HepG2 (cell line): ENCODE measurements around the gene KIF22. TPM values are rescaled to one million over a fixed set of nuclear protein-coding genes. Genes with fewer than 3 reads are reported as not detected.

Source experiments
- ATF7-NPFF ChIP-seq: sonication (generic); formaldehyde crosslinking; IDR thresholded peaks from 2 replicates; pipeline ENCODE4 v1.8.1; 2023; ENCODE audit warnings: mild to moderate bottlenecking, low read depth, missing genetic modification reagents, moderate library complexity
- ELF3 ChIP-seq: IDR thresholded peaks from 2 replicates; pipeline ENCODE4 v1.6.1; 2016; ENCODE audit warnings: missing genetic modification reagents, missing compliant biosample characterization
- ETV6 ChIP-seq: sonication (generic); formaldehyde crosslinking; conservative IDR thresholded peaks from 2 replicates; pipeline ENCODE4 v1.4.0; 2020; ENCODE audit warnings: missing genetic modification reagents
- FOSL2 ChIP-seq: sonication (generic); formaldehyde crosslinking; IDR thresholded peaks from 2 replicates; pipeline ENCODE4 v1.4.0; 2020; ENCODE audit warnings: missing genetic modification reagents
- FOXP1 ChIP-seq, 2 experiments: fragments of 450-650 bp in 1 of 2; IDR thresholded peaks; 2 replicates each; pipeline ENCODE4 v1.6.1; 2017 to 2018; ENCODE audit warnings: antibody characterized with exemption in 1 of 2
- GATA4 ChIP-seq: sonication (generic); IDR thresholded peaks from 2 replicates; pipeline ENCODE4 v1.6.1; 2016; ENCODE audit warnings: antibody characterized with exemption, low read depth, borderline replicate concordance
- GFI1 ChIP-seq: sonication (generic); formaldehyde crosslinking; IDR thresholded peaks from 2 replicates; pipeline ENCODE4 v1.5.0; 2020; ENCODE audit warnings: missing genetic modification reagents, mild to moderate bottlenecking, borderline replicate concordance
- GZF1 ChIP-seq: sonication (generic); formaldehyde crosslinking; IDR thresholded peaks from 2 replicates; pipeline ENCODE4 v1.5.1; 2020; ENCODE audit warnings: mild to moderate bottlenecking, missing genetic modification reagents
- KDM2A ChIP-seq: sonication (generic); formaldehyde crosslinking; IDR thresholded peaks from 2 replicates; pipeline ENCODE4 v1.4.0; 2020; ENCODE audit warnings: low read depth, missing genetic modification reagents, borderline replicate concordance
- MIXL1 ChIP-seq: IDR thresholded peaks from 2 replicates; pipeline ENCODE4 v1.6.1; 2016
- SNAPC2 ChIP-seq: sonication (generic); formaldehyde crosslinking; IDR thresholded peaks from 2 replicates; pipeline ENCODE4 v1.8.1; 2022; ENCODE audit warnings: mild to moderate bottlenecking, missing genetic modification reagents
- ZNF337 ChIP-seq: sonication (generic); formaldehyde crosslinking; IDR thresholded peaks from 2 replicates; pipeline ENCODE4 v1.5.1; 2020; ENCODE audit warnings: missing genetic modification reagents, low read depth, mild to moderate bottlenecking, borderline replicate concordance
- ZNF75D ChIP-seq: sonication (generic); formaldehyde crosslinking; IDR thresholded peaks from 2 replicates; pipeline ENCODE4 v1.8.1; 2023; ENCODE audit warnings: missing genetic modification reagents, mild to moderate bottlenecking, borderline replicate concordance
- ZSCAN9 ChIP-seq: IDR thresholded peaks from 2 replicates; pipeline ENCODE4 v1.6.1; 2016; ENCODE audit warnings: borderline replicate concordance
- polyA plus RNA-seq, 8 experiments: library from polyadenylated mRNA; depleted of rRNA in 3 of 8; stranded (reverse) in 7 of 8; unstranded in 1 of 8; fragments of >200 nt; fragmentation: Illumina TruSeq in 4 of 8; extraction: Trizol in 4 of 8; gene quantifications; 2 replicates each; pipeline versions ENCODE4 v1.2.1 to v1.2.3, GENCODE V29; 2011 to 2016; ENCODE audit warnings: low read depth in 4 of 8, missing spikeins in 1 of 8, mixed read lengths in 1 of 8; ENCODE audit not compliant: insufficient read depth in 1 of 8
- total RNA-seq, 5 experiments: library from RNA; depleted of rRNA; stranded (reverse); fragments of >200 nt; fragmentation: Illumina TruSeq; extraction: Trizol; gene quantifications; 2 replicates each; pipeline ENCODE4 v1.2.3, GENCODE V29; 2016; ENCODE audit warnings: low read depth in 1 of 5
- TF ChIP-seq, protein P1 (sequence below): sonication (generic); formaldehyde crosslinking; IDR thresholded peaks from 2 replicates; pipeline ENCODE4 v1.8.0; 2022; ENCODE audit warnings: missing genetic modification reagents, mild to moderate bottlenecking, borderline replicate concordance
- TF ChIP-seq, protein P2 (sequence below): sonication (generic); formaldehyde crosslinking; IDR thresholded peaks from 2 replicates; pipeline ENCODE4 v1.4.0; 2020; ENCODE audit warnings: missing genetic modification reagents, borderline replicate concordance
- TF ChIP-seq, protein P3 (sequence below): sonication (generic); formaldehyde crosslinking; IDR thresholded peaks from 2 replicates; pipeline ENCODE4 v1.8.1; 2022; ENCODE audit warnings: mild to moderate bottlenecking, missing genetic modification reagents
- TF ChIP-seq, protein P4 (sequence below): sonication (generic); formaldehyde crosslinking; IDR thresholded peaks from 2 replicates; pipeline ENCODE4 v1.5.0; 2020; ENCODE audit warnings: mild to moderate bottlenecking, missing genetic modification reagents

KIF22 gene
- total and polyA plus RNA-seq, 2 of the 13 experiments (the other 11 are each of a cell fraction or from before 2014, with no cell fraction given): 95.8 to 118 TPM

DNA sequence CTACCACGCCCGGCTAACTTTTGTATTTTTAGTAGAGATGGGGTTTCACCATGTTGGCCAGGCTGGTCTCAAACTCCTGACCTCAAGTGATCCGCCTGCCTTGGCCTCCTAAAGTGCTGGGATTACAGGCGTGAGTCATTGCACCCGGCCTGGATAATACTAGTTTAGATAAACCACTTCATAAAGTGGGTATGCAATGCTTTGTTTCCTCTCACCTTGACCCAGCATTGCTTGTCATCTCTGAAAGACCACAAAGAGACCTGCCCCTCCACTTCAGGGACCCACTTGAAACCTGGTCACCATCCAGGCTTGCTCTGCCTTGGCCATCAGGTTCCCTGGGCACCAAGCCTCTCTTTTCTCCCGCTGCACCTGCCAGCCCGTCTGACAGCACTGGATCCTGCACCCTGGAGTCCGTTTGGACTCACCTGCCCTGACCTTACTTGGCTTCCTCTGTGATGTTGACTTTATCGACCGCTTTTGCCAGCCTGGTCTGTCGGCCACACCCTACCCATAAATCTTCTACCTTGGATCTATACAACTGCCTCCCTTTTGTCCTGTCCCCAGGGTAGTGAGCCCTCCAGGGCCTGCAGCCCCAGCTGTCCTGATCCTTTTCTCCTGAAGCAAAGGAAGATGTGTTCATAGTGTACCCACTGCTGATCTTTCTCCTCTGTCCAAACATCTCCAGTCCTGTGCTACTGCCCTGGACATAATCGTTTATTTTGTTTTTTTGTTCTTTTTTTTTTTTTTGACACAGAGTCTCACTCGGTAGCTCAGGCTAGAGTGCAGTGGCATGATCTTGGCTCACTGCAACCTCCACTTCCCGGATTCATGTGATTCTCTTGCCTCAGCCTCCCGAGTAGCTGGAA is 25.2 kb upstream of the KIF22 start (continued):
- TF ChIP-seq, protein P1, sequence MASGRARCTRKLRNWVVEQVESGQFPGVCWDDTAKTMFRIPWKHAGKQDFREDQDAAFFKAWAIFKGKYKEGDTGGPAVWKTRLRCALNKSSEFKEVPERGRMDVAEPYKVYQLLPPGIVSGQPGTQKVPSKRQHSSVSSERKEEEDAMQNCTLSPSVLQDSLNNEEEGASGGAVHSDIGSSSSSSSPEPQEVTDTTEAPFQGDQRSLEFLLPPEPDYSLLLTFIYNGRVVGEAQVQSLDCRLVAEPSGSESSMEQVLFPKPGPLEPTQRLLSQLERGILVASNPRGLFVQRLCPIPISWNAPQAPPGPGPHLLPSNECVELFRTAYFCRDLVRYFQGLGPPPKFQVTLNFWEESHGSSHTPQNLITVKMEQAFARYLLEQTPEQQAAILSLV (CRISPR knock-in tag): peak; percentile 91
- TF ChIP-seq SNAPC2 (CRISPR knock-in tag) (no peak; the same call in 1 of the 2 replicates), GZF1 (CRISPR knock-in tag) (0 out of 2 replicates have a peak, but pooled peaks have one; percentile 58), ETV6 (CRISPR knock-in tag) (no peak; the same call in 1 of the 2 replicates), FOXP1 (IDR thresholded peaks at IDR 0.05) (no peak), FOXP1 (CRISPR knock-in tag; IDR thresholded peaks at IDR 0.05) (peak; percentile 86), ATF7-NPFF (CRISPR knock-in tag) (peak; percentile 86), FOSL2 (peak; percentile 81), MIXL1 (CRISPR knock-in tag) (peak; percentile 42), KDM2A (CRISPR knock-in tag) (peak; percentile 81; the same call in 1 of the 2 replicates), ZSCAN9 (0 out of 2 replicates have a peak, but pooled peaks have one; percentile 48), GFI1 (peak; percentile 90), ZNF75D (CRISPR knock-in tag) (no peak), ZNF337 (CRISPR knock-in tag) (no peak; the same call in 1 of the 2 replicates), ELF3 (peak; percentile 80; the same call in 1 of the 2 replicates), GATA4 (no peak; the same call in 1 of the 2 replicates)
- TF ChIP-seq, protein P2, sequence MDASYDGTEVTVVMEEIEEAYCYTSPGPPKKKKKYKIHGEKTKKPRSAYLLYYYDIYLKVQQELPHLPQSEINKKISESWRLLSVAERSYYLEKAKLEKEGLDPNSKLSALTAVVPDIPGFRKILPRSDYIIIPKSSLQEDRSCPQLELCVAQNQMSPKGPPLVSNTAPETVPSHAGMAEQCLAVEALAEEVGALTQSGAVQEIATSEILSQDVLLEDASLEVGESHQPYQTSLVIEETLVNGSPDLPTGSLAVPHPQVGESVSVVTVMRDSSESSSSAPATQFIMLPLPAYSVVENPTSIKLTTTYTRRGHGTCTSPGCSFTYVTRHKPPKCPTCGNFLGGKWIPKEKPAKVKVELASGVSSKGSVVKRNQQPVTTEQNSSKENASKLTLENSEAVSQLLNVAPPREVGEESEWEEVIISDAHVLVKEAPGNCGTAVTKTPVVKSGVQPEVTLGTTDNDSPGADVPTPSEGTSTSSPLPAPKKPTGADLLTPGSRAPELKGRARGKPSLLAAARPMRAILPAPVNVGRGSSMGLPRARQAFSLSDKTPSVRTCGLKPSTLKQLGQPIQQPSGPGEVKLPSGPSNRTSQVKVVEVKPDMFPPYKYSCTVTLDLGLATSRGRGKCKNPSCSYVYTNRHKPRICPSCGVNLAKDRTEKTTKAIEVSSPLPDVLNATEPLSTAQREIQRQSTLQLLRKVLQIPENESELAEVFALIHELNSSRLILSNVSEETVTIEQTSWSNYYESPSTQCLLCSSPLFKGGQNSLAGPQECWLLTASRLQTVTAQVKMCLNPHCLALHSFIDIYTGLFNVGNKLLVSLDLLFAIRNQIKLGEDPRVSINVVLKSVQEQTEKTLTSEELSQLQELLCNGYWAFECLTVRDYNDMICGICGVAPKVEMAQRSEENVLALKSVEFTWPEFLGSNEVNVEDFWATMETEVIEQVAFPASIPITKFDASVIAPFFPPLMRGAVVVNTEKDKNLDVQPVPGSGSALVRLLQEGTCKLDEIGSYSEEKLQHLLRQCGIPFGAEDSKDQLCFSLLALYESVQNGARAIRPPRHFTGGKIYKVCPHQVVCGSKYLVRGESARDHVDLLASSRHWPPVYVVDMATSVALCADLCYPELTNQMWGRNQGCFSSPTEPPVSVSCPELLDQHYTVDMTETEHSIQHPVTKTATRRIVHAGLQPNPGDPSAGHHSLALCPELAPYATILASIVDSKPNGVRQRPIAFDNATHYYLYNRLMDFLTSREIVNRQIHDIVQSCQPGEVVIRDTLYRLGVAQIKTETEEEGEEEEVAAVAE: no peak
- TF ChIP-seq, protein P3, sequence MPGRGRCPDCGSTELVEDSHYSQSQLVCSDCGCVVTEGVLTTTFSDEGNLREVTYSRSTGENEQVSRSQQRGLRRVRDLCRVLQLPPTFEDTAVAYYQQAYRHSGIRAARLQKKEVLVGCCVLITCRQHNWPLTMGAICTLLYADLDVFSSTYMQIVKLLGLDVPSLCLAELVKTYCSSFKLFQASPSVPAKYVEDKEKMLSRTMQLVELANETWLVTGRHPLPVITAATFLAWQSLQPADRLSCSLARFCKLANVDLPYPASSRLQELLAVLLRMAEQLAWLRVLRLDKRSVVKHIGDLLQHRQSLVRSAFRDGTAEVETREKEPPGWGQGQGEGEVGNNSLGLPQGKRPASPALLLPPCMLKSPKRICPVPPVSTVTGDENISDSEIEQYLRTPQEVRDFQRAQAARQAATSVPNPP (CRISPR knock-in tag): 0 out of 2 replicates have a peak, but pooled peaks have one; percentile 58
- TF ChIP-seq, protein P4, sequence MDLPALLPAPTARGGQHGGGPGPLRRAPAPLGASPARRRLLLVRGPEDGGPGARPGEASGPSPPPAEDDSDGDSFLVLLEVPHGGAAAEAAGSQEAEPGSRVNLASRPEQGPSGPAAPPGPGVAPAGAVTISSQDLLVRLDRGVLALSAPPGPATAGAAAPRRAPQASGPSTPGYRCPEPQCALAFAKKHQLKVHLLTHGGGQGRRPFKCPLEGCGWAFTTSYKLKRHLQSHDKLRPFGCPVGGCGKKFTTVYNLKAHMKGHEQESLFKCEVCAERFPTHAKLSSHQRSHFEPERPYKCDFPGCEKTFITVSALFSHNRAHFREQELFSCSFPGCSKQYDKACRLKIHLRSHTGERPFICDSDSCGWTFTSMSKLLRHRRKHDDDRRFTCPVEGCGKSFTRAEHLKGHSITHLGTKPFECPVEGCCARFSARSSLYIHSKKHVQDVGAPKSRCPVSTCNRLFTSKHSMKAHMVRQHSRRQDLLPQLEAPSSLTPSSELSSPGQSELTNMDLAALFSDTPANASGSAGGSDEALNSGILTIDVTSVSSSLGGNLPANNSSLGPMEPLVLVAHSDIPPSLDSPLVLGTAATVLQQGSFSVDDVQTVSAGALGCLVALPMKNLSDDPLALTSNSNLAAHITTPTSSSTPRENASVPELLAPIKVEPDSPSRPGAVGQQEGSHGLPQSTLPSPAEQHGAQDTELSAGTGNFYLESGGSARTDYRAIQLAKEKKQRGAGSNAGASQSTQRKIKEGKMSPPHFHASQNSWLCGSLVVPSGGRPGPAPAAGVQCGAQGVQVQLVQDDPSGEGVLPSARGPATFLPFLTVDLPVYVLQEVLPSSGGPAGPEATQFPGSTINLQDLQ (CRISPR knock-in tag): no peak
